GM12878 (cell line): ENCODE results near the gene PSMB9. TPM values are rescaled to one million over a fixed set of nuclear protein-coding genes. Genes with fewer than 3 reads are reported as not detected.

Experiments used
- ATF7 ChIP-seq: fragments of 450-650 bp; IDR thresholded peaks from 2 replicates; pipeline ENCODE4 v1.6.1; 2016; ENCODE audit warnings: low read depth, mild to moderate bottlenecking
- EZH2 ChIP-seq: IDR thresholded peaks from 2 replicates; pipeline ENCODE4 v1.6.1; 2012; ENCODE audit warnings: low read depth, mild to moderate bottlenecking, control low read depth, inconsistent platforms, low read length, borderline replicate concordance; ENCODE audit not compliant: control insufficient read depth
- KLF5 ChIP-seq: fragments of 450-650 bp; IDR thresholded peaks from 2 replicates; pipeline ENCODE4 v1.6.1; 2014; ENCODE audit warnings: mild to moderate bottlenecking; ENCODE audit not compliant: partially characterized antibody
- SUZ12 ChIP-seq: fragments of 200-600 bp; sonication (generic); IDR thresholded peaks from one replicate; pipeline ENCODE4 v1.6.1; 2018; ENCODE audit warnings: antibody characterized with exemption, mild to moderate bottlenecking; ENCODE audit not compliant: unreplicated experiment
- polyA plus RNA-seq, 11 experiments: library from polyadenylated mRNA; depleted of rRNA in 4 of 11; unstranded in 6 of 11; stranded (reverse) in 5 of 11; fragments of >200 nt; fragmentation: Nextera tagmentation in 4 of 11; fragmentation: Illumina TruSeq in 1 of 11; extraction: Ambion mirVana in 4 of 11; extraction: Trizol in 1 of 11; gene quantifications; 1 replicate in 1 of 11; 2 replicates in 10 of 11; pipeline versions ENCODE4 v1.2.1 to v1.2.3, GENCODE V29; 2011 to 2016; ENCODE audit warnings: inconsistent platforms in 2 of 11, missing spikeins in 2 of 11, low read depth in 1 of 11
- total RNA-seq, 4 experiments: library from RNA; depleted of rRNA in 3 of 4; stranded (reverse); fragments of >200 nt in 3 of 4; fragmentation: Illumina TruSeq in 1 of 4; extraction: Trizol in 1 of 4; gene quantifications; 2 replicates each; pipeline versions ENCODE4 v1.2.1 to v1.2.3, GENCODE V29; 2013 to 2021
- TF ChIP-seq, protein P1 (sequence below): fragments of 450-650 bp; formaldehyde crosslinking; IDR thresholded peaks from 2 replicates; pipeline ENCODE4 v1.4.0; 2020; ENCODE audit warnings: mild to moderate bottlenecking, moderate library complexity
- TF ChIP-seq, protein P2 (sequence below): fragments of 450-650 bp; IDR thresholded peaks from 2 replicates; pipeline ENCODE4 v1.6.1; 2018; ENCODE audit warnings: mild to moderate bottlenecking, low read depth, moderate library complexity; ENCODE audit not compliant: partially characterized antibody
- TF ChIP-seq, protein P3 (sequence below): fragments of 450-650 bp; formaldehyde crosslinking; IDR thresholded peaks from 2 replicates; pipeline ENCODE4 v1.4.0; 2022; ENCODE audit warnings: mild to moderate bottlenecking, moderate library complexity

PSMB9 gene
- total and polyA plus RNA-seq, 10 of the 15 experiments (the other 5 are each of a cell fraction or from before 2014, with no cell fraction given), result 167 to 517 (median 275) TPM

DNA sequence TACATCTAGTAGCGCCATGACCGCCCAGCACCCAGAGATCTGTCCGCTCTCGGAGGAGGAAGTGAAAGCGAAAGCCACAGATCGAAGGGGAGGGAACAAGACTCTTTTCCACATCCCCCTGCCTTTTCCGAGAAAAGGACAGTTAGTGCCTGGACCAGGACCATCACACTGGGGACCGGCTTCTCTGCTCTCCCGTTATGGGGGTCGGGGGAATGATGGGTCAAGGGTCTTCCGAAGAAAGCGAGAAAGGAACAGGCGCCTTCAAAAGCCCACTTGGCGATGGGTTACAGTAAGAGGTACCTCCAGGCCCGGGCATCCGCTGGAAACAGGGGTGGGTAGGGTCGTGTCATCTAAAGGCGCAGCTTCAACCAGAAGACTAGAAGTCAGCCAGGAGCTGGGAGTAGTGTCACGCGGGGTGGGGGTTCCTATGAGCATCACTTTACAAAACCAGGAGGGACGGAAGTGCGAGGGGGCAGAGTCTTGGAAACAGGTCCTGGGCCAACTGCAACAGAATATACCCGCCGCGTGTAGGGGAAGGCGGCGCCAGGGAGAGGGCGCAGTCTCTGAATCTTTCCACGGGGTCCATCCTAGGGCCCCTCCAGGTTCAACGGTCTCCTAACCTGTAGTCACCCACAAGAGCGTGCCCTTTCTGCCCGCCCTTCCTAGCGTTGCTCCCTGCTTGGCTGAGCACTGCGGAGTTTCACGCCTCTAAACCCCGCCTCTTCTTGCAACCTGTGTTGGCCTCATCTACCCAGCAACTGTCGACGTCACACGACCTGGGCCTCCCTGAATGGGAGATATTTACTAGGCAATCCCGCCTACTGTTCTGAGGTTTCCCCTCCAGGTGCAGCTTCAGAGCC is 9.8 kb upstream of the PSMB9 start, which contains the start of gene PSMB8 (continued):
- TF ChIP-seq, protein P1, sequence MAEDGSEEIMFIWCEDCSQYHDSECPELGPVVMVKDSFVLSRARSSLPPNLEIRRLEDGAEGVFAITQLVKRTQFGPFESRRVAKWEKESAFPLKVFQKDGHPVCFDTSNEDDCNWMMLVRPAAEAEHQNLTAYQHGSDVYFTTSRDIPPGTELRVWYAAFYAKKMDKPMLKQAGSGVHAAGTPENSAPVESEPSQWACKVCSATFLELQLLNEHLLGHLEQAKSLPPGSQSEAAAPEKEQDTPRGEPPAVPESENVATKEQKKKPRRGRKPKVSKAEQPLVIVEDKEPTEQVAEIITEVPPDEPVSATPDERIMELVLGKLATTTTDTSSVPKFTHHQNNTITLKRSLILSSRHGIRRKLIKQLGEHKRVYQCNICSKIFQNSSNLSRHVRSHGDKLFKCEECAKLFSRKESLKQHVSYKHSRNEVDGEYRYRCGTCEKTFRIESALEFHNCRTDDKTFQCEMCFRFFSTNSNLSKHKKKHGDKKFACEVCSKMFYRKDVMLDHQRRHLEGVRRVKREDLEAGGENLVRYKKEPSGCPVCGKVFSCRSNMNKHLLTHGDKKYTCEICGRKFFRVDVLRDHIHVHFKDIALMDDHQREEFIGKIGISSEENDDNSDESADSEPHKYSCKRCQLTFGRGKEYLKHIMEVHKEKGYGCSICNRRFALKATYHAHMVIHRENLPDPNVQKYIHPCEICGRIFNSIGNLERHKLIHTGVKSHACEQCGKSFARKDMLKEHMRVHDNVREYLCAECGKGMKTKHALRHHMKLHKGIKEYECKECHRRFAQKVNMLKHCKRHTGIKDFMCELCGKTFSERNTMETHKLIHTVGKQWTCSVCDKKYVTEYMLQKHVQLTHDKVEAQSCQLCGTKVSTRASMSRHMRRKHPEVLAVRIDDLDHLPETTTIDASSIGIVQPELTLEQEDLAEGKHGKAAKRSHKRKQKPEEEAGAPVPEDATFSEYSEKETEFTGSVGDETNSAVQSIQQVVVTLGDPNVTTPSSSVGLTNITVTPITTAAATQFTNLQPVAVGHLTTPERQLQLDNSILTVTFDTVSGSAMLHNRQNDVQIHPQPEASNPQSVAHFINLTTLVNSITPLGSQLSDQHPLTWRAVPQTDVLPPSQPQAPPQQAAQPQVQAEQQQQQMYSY (CRISPR knock-in tag), result no peak
- TF ChIP-seq SUZ12 (no peak), KLF5 (peak; percentile 71), ATF7 (peak; percentile 34; the same call in 1 of the 2 replicates), EZH2 (no peak)
- TF ChIP-seq, protein P2, sequence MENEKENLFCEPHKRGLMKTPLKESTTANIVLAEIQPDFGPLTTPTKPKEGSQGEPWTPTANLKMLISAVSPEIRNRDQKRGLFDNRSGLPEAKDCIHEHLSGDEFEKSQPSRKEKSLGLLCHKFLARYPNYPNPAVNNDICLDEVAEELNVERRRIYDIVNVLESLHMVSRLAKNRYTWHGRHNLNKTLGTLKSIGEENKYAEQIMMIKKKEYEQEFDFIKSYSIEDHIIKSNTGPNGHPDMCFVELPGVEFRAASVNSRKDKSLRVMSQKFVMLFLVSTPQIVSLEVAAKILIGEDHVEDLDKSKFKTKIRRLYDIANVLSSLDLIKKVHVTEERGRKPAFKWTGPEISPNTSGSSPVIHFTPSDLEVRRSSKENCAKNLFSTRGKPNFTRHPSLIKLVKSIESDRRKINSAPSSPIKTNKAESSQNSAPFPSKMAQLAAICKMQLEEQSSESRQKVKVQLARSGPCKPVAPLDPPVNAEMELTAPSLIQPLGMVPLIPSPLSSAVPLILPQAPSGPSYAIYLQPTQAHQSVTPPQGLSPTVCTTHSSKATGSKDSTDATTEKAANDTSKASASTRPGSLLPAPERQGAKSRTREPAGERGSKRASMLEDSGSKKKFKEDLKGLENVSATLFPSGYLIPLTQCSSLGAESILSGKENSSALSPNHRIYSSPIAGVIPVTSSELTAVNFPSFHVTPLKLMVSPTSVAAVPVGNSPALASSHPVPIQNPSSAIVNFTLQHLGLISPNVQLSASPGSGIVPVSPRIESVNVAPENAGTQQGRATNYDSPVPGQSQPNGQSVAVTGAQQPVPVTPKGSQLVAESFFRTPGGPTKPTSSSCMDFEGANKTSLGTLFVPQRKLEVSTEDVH, result peak; percentile 71
- TF ChIP-seq, protein P3, sequence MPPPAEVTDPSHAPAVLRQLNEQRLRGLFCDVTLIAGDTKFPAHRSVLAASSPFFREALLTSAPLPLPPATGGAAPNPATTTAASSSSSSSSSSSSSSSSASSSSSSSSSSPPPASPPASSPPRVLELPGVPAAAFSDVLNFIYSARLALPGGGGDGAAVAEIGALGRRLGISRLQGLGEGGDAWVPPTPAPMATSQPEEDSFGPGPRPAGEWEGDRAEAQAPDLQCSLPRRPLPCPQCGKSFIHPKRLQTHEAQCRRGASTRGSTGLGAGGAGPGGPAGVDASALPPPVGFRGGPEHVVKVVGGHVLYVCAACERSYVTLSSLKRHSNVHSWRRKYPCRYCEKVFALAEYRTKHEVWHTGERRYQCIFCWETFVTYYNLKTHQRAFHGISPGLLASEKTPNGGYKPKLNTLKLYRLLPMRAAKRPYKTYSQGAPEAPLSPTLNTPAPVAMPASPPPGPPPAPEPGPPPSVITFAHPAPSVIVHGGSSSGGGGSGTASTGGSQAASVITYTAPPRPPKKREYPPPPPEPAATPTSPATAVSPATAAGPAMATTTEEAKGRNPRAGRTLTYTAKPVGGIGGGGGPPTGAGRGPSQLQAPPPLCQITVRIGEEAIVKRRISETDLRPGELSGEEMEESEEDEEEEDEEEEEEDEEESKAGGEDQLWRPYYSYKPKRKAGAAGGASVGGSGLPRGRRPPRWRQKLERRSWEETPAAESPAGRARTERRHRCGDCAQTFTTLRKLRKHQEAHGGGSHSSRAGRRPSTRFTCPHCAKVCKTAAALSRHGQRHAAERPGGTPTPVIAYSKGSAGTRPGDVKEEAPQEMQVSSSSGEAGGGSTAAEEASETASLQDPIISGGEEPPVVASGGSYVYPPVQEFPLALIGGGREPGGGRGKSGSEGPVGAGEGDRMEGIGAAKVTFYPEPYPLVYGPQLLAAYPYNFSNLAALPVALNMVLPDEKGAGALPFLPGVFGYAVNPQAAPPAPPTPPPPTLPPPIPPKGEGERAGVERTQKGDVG, result no peak
